B cell (primary cell): ENCODE data around the gene RPS5. TPM values are rescaled to one million over a fixed set of nuclear protein-coding genes. Genes with fewer than 3 reads are reported as not detected.
A peak's percentile ranks its signal among the peaks of the same experiment; 100 is the strongest.

Source experiments
- ATAC-seq: fragments of 200-7000 bp; cut with Tn5 transposase; one replicate; pipeline ENCODE4 v1.10.0; 2021; ENCODE audit warnings: low read depth, mild to moderate bottlenecking, moderate number of reproducible peaks, moderate library complexity
- CTCF ChIA-PET: fragments of 350-600 bp; sonication (Branson Sonifier 250); formaldehyde crosslinking; loops from one replicate; lab custom pipeline; 2021; ENCODE audit warnings: antibody characterized with exemption, inconsistent platforms; lab: Charles Lee
- POLR2A ChIA-PET: fragments of 350-600 bp; sonication (Branson Sonifier 250); formaldehyde crosslinking; loops from one replicate; lab custom pipeline; 2021; ENCODE audit warnings: antibody characterized with exemption; lab: Charles Lee
- DNase-seq: peaks from one replicate; pipeline ENCODE4 v3.0.0; 2013
- H2AFZ ChIP-seq: 2 replicates; pipeline ENCODE4 v1.6.1; 2012; ENCODE audit warnings: mild to moderate bottlenecking, low read depth, low read length; ENCODE audit not compliant: insufficient read depth, poor library complexity, severe bottlenecking
- H3K27ac ChIP-seq, 2 donors: 1 replicate in 1 of 2; 2 replicates in 1 of 2; pipeline ENCODE4 v1.5.1; 2012 to 2013; ENCODE audit warnings: low read length in 2 of 2, mild to moderate bottlenecking in 2 of 2, moderate library complexity in 1 of 2
- H3K27me3 ChIP-seq, 4 experiments: fragments of 200-600 bp in 1 of 4; sonication (generic) in 1 of 4; replicated peaks in 1 of 4; 1 replicate in 2 of 4; 2 replicates in 2 of 4; pipeline versions ENCODE4 v1.6.1 to v1.7.0; 2013 to 2016; ENCODE audit warnings: low read length in 3 of 4, mild to moderate bottlenecking in 2 of 4, mixed read lengths in 1 of 4, moderate library complexity in 1 of 4; ENCODE audit not compliant: insufficient read depth in 4 of 4, control insufficient read depth in 3 of 4; ENCODE audit errors: control extremely low read depth in 1 of 4
- H3K36me3 ChIP-seq, 2 experiments: replicated peaks in 1 of 2; 1 replicate in 1 of 2; 2 replicates in 1 of 2; pipeline versions ENCODE4 v1.6.1 to v1.7.1; 2013; ENCODE audit warnings: low read length in 1 of 2; ENCODE audit not compliant: insufficient read depth in 2 of 2, control insufficient read depth in 1 of 2; ENCODE audit errors: control extremely low read depth in 1 of 2, extremely low read depth in 1 of 2
- H3K4me1 ChIP-seq, 2 donors: fragments of 200-600 bp in 1 of 2; sonication (generic) in 1 of 2; 1 replicate in 1 of 2; 2 replicates in 1 of 2; pipeline versions ENCODE4 v1.5.1 to v1.6.1; 2013 to 2017; ENCODE audit warnings: low read length in 2 of 2; ENCODE audit not compliant: control insufficient read depth in 2 of 2, insufficient read depth in 2 of 2
- H3K4me2 ChIP-seq: replicated peaks from 2 replicates; pipeline ENCODE3; 2012; ENCODE audit warnings: mild to moderate bottlenecking, low read depth, low read length; ENCODE audit not compliant: poor library complexity, severe bottlenecking
- H3K4me3 ChIP-seq, 5 experiments: fragments of 200-600 bp in 1 of 5; sonication (generic) in 1 of 5; 1 replicate in 3 of 5; 2 replicates in 2 of 5; pipeline versions ENCODE4 v1.5.1 to v1.7.0; 2011 to 2016; ENCODE audit warnings: low read length in 4 of 5, mild to moderate bottlenecking in 4 of 5, low read depth in 2 of 5, control low read depth in 1 of 5, moderate library complexity in 1 of 5; ENCODE audit not compliant: insufficient read depth in 1 of 5; ENCODE audit errors: control extremely low read depth in 1 of 5, extremely low read depth in 1 of 5
- H3K79me2 ChIP-seq: fragments of 200-600 bp; sonication (generic); one replicate; pipeline ENCODE4 v1.6.0; 2016; ENCODE audit warnings: low read length; ENCODE audit not compliant: control insufficient read depth, insufficient read depth
- H3K9ac ChIP-seq: fragments of 200-600 bp; sonication (generic); 2 replicates; pipeline ENCODE4 v1.6.1; 2017; ENCODE audit warnings: mild to moderate bottlenecking, low read length, moderate library complexity
- H3K9me3 ChIP-seq, 3 donors: one replicate each; pipeline versions ENCODE4 v1.6.1 to v1.7.1; 2013; ENCODE audit warnings: low read length in 2 of 3; ENCODE audit not compliant: control insufficient read depth in 2 of 3, insufficient read depth in 1 of 3; ENCODE audit errors: control extremely low read depth in 1 of 3
- H4K20me1 ChIP-seq: 2 replicates; pipeline ENCODE4 v1.6.0; 2012; ENCODE audit warnings: mild to moderate bottlenecking, low read length; ENCODE audit not compliant: insufficient read depth, control insufficient read depth, poor library complexity, severe bottlenecking
- H3K27ac Mint-ChIP-seq: one replicate; pipeline ENCODE4 v1.8.0; 2021; ENCODE audit warnings: mixed read lengths
- H3K27me3 Mint-ChIP-seq: one replicate; pipeline ENCODE4 v1.8.0; 2021; ENCODE audit warnings: mixed read lengths
- H3K4me1 Mint-ChIP-seq: one replicate; pipeline ENCODE4 v1.8.0; 2021; ENCODE audit warnings: mixed read lengths
- H3K4me3 Mint-ChIP-seq: one replicate; pipeline ENCODE4 v1.8.0; 2021; ENCODE audit warnings: mixed read lengths
- H3K9me3 Mint-ChIP-seq: one replicate; pipeline ENCODE4 v1.8.0; 2022; ENCODE audit warnings: mixed read lengths; ENCODE audit not compliant: insufficient read depth
- CTCF ChIP-seq: fragments of 200-600 bp; IDR thresholded peaks from one replicate; pipeline ENCODE4 v1.8.0; 2022; ENCODE audit warnings: antibody characterized with exemption, mild to moderate bottlenecking
- EZH2 ChIP-seq: IDR thresholded peaks from 2 replicates; pipeline ENCODE4 v1.6.1; 2012; ENCODE audit warnings: borderline replicate concordance, low read depth, mild to moderate bottlenecking, moderate library complexity, low read length; ENCODE audit not compliant: insufficient read depth, poor library complexity, severe bottlenecking
- WGBS: methylation state at CpG from one replicate; pipeline ENCODE4 v1.1.5; 2013; ENCODE audit warnings: missing lambda C conversion rate; ENCODE audit not compliant: insufficient coverage; 5-methylcytosine and 5-hydroxymethylcytosine counted together
- intact Hi-C: fragments of 100-400 bp; cut with micrococcal nuclease; formaldehyde crosslinking; loops from one replicate; pipeline ENCODE4 v1.10.0; 2022
- polyA plus RNA-seq: library from polyadenylated mRNA; depleted of rRNA; stranded (reverse); fragments of >200 nt; gene quantifications from 2 replicates; pipeline ENCODE4 v1.2.3, GENCODE V29; 2012
- total RNA-seq, 2 donors: library from RNA; stranded (reverse); fragments of 120-200 nt in 1 of 2; gene quantifications; 1 replicate in 1 of 2; 2 replicates in 1 of 2; pipeline versions ENCODE4 v1.2.3 to v1.2.4, GENCODE V29; 2013 to 2022

RPS5 gene
- total and polyA plus RNA-seq, 2 donors (not counting 1 experiment from before 2014, with no cell fraction given), result 1,311 to 4,330 TPM

GRCh38 chr19:58399903-58400302, 12.8 kb downstream of the RPS5 start:
- H3K9me3 Mint-ChIP-seq, result no peaks in the 10 kb centered on the region
- no peak overlapping the region for H3K9ac ChIP-seq
- no peak overlapping the region for H2AFZ ChIP-seq
- H3K27ac ChIP-seq, result no peak overlapping the region
- intact Hi-C loops, result loop anchor here (2.0 kb wide), 1 partner anchor 67 kb away; the partner anchor contains the start of gene ZNF324
- H3K9me3 ChIP-seq, result peaks cover 0 to 12% (median 0%) of the 10 kb centered on the region in 3 donors
- H3K4me3 ChIP-seq, result no peak overlapping the region
- DNase-seq, result no peak
- H3K27ac Mint-ChIP-seq, result no peak overlapping the region
- ATAC-seq, result no peak
- H4K20me1 ChIP-seq, result no peaks in the 10 kb centered on the region
- 96% methylated on average over 3 of the region's 3 CpGs for WGBS
- peaks cover 0 to 27% (median 10%) of the 10 kb centered on the region in 4 experiments for H3K27me3 ChIP-seq
- H3K4me2 ChIP-seq, result no peak overlapping the region
- peaks cover 3% of the 10 kb centered on the region for H3K27me3 Mint-ChIP-seq
- ChIA-PET POLR2A (interaction anchor here (0.6 to 0.7 kb wide), 2 partner anchors 9 to 55 kb away, joined by 3 read pairs; partner anchors contain the start of gene ZNF584), CTCF (no interaction called here)
- peaks cover 2% of the 10 kb centered on the region for H3K79me2 ChIP-seq
- peaks cover 10 to 21% of the 10 kb centered on the region in 2 donors for H3K4me1 ChIP-seq
- H3K36me3 ChIP-seq, result peaks cover 0 to 4% of the 10 kb centered on the region in 2 experiments
- no peak for TF ChIP-seq CTCF
- TF ChIP-seq EZH2, result no peak
- H3K4me3 Mint-ChIP-seq, result peak overlapping the region; percentile 89
- H3K4me1 Mint-ChIP-seq, result peaks cover 7% of the 10 kb centered on the region

GRCh38 chr19:58400316-58400915, 13.3 kb downstream of the RPS5 start:
- WGBS, result 75% methylated on average over 18 of the region's 18 CpGs
- peaks cover 7% of the 10 kb centered on the region for H3K4me1 Mint-ChIP-seq
- Histone ChIP-seq H3K79me2 (peaks cover 2% of the 10 kb centered on the region), H3K27ac (peak overlapping the region; percentile 32 to 63), H3K27me3 (peaks cover 0 to 26% (median 10%) of the 10 kb centered on the region in 4 experiments), H3K9me3 (peaks cover 0 to 12% (median 0%) of the 10 kb centered on the region in 3 donors), H4K20me1 (no peaks in the 10 kb centered on the region), H2AFZ (peak overlapping the region; percentile 84), H3K9ac (peak overlapping the region; percentile 68), H3K4me2 (peak overlapping the region; percentile 99), H3K4me3 (peak overlapping the region in 4 of 5 experiments; percentile 50 to 69 (median 57)), H3K4me1 (peaks cover 10 to 21% of the 10 kb centered on the region in 2 donors), H3K36me3 (no peaks in the 10 kb centered on the region)
- TF ChIP-seq EZH2 (no peak), CTCF (no peak)
- H3K9me3 Mint-ChIP-seq, result no peaks in the 10 kb centered on the region
- H3K4me3 Mint-ChIP-seq, result peak overlapping the region; percentile 89
- CTCF ChIA-PET, result no interaction called here
- DNase-seq (no peak), ATAC-seq (no peak)
- H3K27me3 Mint-ChIP-seq, result peaks cover 3% of the 10 kb centered on the region
- POLR2A ChIA-PET, result interaction anchor here (0.6 to 0.7 kb wide), 2 partner anchors 8 to 56 kb away, joined by 3 read pairs; partner anchors contain the start of gene ZNF584
- H3K27ac Mint-ChIP-seq, result no peak overlapping the region
- intact Hi-C loops, result loop anchor here (2.0 kb wide), 1 partner anchor 66 kb away; the partner anchor contains the start of gene ZNF324
